ENCODE measurements around the gene COX7A2. TPM values are rescaled to one million over a fixed set of nuclear protein-coding genes. Genes with fewer than 3 reads are reported as not detected.

COX7A2 gene
- total RNA-seq, 1 donor from 2014 or later, result 346 TPM

DNA sequence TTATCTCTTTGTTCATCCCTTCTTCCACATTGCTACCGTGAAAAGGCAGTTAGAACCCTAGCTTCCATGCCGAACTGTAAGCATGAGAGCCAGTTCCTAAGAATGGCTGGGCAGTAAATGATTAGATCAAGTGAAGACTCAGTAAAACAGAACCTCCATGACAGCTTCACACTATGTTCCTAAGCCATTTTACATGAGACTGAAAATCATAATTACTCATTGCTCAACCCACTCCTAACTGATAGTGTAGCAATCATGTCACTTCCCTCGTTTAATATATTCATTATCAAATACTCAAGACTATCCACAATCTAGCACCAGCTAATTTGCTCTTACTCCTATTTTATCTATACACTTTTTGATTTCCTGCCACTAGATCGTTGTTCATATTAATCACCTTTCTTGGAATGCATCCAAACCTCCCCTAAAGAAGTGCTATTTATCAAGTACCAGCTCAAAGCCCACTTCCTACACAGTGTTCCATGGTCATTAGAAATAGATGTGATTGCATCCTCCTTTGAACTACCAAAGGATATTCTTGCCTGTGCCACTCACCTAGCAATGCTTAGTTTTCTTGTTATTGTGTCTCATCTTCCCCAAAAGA lies 35.0 kb upstream of the COX7A2 start:
- TF ChIP-seq, protein P1, sequence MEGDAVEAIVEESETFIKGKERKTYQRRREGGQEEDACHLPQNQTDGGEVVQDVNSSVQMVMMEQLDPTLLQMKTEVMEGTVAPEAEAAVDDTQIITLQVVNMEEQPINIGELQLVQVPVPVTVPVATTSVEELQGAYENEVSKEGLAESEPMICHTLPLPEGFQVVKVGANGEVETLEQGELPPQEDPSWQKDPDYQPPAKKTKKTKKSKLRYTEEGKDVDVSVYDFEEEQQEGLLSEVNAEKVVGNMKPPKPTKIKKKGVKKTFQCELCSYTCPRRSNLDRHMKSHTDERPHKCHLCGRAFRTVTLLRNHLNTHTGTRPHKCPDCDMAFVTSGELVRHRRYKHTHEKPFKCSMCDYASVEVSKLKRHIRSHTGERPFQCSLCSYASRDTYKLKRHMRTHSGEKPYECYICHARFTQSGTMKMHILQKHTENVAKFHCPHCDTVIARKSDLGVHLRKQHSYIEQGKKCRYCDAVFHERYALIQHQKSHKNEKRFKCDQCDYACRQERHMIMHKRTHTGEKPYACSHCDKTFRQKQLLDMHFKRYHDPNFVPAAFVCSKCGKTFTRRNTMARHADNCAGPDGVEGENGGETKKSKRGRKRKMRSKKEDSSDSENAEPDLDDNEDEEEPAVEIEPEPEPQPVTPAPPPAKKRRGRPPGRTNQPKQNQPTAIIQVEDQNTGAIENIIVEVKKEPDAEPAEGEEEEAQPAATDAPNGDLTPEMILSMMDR (conservative IDR thresholded peaks at IDR 0.05), result no peak
- Mint-ChIP-seq H3K9me3 (peaks cover 4% of the 10 kb centered on the region), H3K36me3 (ENCODE audit: low read depth) (peaks cover 10% of the 10 kb centered on the region), H3K27me3 (ENCODE audit: low read depth) (no peaks in the 10 kb centered on the region), H3K4me3 (no peak overlapping the region), H3K27ac (ENCODE audit: unreplicated experiment) (no peak overlapping the region), H3K4me1 (peaks cover 15% of the 10 kb centered on the region)
- no peak for DNase-seq (ENCODE audit: low read depth, low spot score)

DNA sequence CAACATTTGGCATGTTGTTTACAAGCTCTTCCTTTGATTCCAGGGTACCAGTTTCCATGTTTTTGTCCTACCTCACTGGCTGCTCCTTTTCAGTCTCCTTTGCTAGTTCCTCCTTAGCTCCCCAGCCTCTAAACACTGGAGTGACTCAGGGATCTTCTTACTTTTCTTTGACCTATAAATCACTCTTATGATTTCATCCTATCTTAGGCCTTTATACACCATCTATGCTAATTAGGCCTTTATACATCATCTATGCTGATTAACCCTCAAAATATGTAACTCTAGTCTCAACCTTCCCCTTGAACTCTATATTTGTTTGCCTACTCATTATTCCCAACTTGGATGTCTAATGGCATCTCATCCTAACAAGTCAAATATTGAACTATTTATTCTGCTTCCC lies 31.5 kb upstream of the COX7A2 start:
- Mint-ChIP-seq H3K27ac (ENCODE audit: unreplicated experiment) (no peak overlapping the region), H3K27me3 (ENCODE audit: low read depth) (no peaks in the 10 kb centered on the region), H3K36me3 (ENCODE audit: low read depth) (peaks cover 22% of the 10 kb centered on the region), H3K4me1 (peaks cover 7% of the 10 kb centered on the region), H3K4me3 (no peak overlapping the region), H3K9me3 (peaks cover 4% of the 10 kb centered on the region)
- TF ChIP-seq, protein P1 (conservative IDR thresholded peaks at IDR 0.05), result no peak
- DNase-seq (ENCODE audit: low read depth, low spot score), result no peak

DNA sequence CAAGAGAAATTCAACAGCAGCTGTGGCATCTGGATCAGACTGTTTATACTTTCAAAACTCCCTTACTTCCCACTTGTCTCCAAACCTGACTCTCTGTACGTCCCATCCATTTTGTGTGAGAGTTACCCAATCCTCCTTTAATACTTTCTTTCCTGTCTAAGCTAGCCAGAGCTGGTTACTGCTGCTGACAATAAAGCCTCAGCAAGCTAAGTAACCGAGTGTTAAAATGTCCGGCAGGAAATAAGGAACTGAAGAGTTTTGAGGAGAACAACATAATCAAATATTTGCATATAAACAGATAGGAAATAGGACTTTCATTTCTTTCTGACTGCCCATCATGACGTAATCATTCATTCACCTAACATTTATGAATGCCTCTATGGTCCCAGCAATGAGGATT lies 29.4 kb upstream of the COX7A2 start:
- no peak overlapping the region for H3K4me3 Mint-ChIP-seq
- H3K4me1 Mint-ChIP-seq, result peaks cover under 1% of the 10 kb centered on the region
- H3K27ac Mint-ChIP-seq (ENCODE audit: unreplicated experiment), result no peak overlapping the region
- TF ChIP-seq, protein P1 (conservative IDR thresholded peaks at IDR 0.05), result no peak
- no peaks in the 10 kb centered on the region for H3K27me3 Mint-ChIP-seq (ENCODE audit: low read depth)
- peaks cover 4% of the 10 kb centered on the region for H3K9me3 Mint-ChIP-seq
- no peak for DNase-seq (ENCODE audit: low read depth, low spot score)
- peaks cover 18% of the 10 kb centered on the region for H3K36me3 Mint-ChIP-seq (ENCODE audit: low read depth)

DNA sequence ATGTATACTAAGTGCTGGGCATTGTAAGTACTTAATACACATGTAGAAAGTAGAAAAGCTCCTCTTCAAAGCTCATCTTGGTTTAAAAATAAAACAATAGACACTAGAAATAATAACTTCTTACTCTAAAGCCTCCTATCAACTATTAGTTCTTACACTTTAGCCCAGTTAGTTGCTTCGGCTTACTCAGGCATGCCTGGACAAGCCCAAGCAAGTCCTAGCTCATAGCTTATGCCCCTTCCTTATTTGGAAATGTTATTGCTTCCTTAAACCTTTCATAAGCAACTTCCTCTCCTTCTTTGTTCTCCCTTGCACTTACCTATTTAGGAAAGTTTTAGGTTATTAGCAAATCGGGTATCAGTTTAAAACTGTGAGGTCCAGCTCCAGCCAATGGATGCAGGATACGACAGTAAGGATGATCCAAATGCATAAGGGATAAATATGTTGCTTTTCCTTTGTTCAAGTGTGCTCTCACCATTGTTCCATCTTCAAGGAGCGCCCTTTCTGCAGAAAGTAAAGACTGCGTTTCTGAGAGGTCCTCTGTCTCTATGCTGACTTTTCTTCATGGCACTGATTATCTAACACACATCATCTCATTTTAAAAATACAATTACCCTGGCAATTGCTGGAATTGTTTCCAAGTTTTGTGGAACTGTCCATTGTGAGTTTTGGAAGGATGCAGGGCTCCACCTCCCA lies 28.7 kb upstream of the COX7A2 start:
- Mint-ChIP-seq H3K4me1 (no peaks in the 10 kb centered on the region), H3K27ac (ENCODE audit: unreplicated experiment) (no peak overlapping the region), H3K36me3 (ENCODE audit: low read depth) (peaks cover 18% of the 10 kb centered on the region), H3K27me3 (ENCODE audit: low read depth) (no peaks in the 10 kb centered on the region), H3K9me3 (peaks cover 4% of the 10 kb centered on the region), H3K4me3 (no peak overlapping the region)
- TF ChIP-seq, protein P1 (conservative IDR thresholded peaks at IDR 0.05), result no peak
- no peak for DNase-seq (ENCODE audit: low read depth, low spot score)

DNA sequence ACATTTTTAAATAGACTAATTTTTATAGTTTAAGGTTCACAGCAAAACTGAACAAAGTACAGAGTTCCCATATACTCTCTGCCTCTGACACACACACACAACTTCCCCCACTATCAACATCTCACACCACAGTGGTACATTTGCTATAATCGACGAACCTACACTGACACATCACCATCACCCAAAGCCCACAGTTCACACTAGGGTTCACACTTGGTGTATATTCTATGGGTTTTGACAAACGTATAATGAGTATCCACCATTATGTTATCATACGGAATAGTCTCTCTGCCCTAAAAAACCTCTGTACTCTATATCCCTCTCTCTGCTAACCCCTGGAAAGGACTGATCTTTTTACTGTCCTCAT lies 25.4 kb upstream of the COX7A2 start:
- Mint-ChIP-seq H3K36me3 (ENCODE audit: low read depth) (peaks cover 12% of the 10 kb centered on the region), H3K4me3 (no peak overlapping the region), H3K9me3 (no peaks in the 10 kb centered on the region), H3K4me1 (peaks cover 5% of the 10 kb centered on the region), H3K27ac (ENCODE audit: unreplicated experiment) (no peak overlapping the region), H3K27me3 (ENCODE audit: low read depth) (no peaks in the 10 kb centered on the region)
- DNase-seq (ENCODE audit: low read depth, low spot score), result no peak
- TF ChIP-seq, protein P1 (conservative IDR thresholded peaks at IDR 0.05), result no peak

Data from neural crest cell (in vitro differentiated cells).